ENCODE measurements around the gene ZNRF2.

DNA sequence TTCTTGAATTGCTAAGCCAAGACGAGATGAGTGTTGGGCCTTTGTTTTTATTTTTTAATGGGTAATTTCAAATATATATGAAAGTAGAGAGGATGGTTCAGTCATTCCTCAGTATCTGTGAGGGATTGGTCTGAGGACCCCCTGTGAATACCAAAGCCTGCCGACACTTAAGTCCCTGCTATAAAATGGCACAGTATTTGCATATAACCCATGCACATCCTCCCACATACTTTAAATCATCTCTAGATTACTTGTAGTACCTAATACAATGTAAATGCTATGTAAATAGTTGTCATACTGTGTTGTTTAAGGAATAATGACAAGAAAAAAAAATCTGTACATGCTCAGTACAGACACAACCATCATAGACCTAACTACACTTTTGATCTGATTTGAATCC, 120.8 kb downstream of the ZNRF2 start:
- TF ChIP-seq POLR2A (IDR thresholded peaks at IDR 0.05), result no peak
- no peak for TF ChIP-seq CTCF (IDR thresholded peaks at IDR 0.05)
